Prostate gland (tissue), 2 donors: ENCODE measurements around the gene LRRC4C.

ENCODE experiments used
- CTCF ChIP-seq, 4 experiments: fragments of 200-600 bp in 2 of 4; fragments of 450-650 bp in 2 of 4; sonication (generic) in 2 of 4; IDR thresholded peaks; 1 replicate in 3 of 4; 2 replicates in 1 of 4; pipeline ENCODE4 v1.5.1; 2016 to 2019; ENCODE audit warnings: antibody characterized with exemption in 4 of 4, mild to moderate bottlenecking in 2 of 4, moderate library complexity in 2 of 4
- POLR2A ChIP-seq: fragments of 450-650 bp; IDR thresholded peaks from one replicate; pipeline ENCODE4 v1.6.1; 2016; ENCODE audit warnings: antibody characterized with exemption, mild to moderate bottlenecking

- TF ChIP-seq POLR2A (no peak), CTCF (IDR thresholded peaks at IDR 0.05) (no peak)
Measured at GRCh38 chr11:41319434-41319833, 140.0 kb downstream of the LRRC4C start.
